H1 (cell line): Measurements from ENCODE around the gene LSM10. TPM values are rescaled to one million over a fixed set of nuclear protein-coding genes. Genes with fewer than 3 reads are reported as not detected.

ENCODE experiments used
- CTCF ChIA-PET: fragments of 300-600 bp; sonication (Branson Sonifier 250); formaldehyde crosslinking; loops from one replicate; lab custom pipeline; 2021; ENCODE audit not compliant: partially characterized antibody; lab: Charles Lee
- POLR2A ChIA-PET: fragments of 300-600 bp; sonication (Branson Sonifier 250); formaldehyde crosslinking; loops from one replicate; lab custom pipeline; 2021; ENCODE audit warnings: inconsistent platforms; ENCODE audit not compliant: partially characterized antibody; lab: Charles Lee
- DNase-seq, 2 experiments: peaks; one replicate each; pipeline versions ENCODE4 v3.0.0 to v3.0.0-alpha.2; 2010 to 2022; ENCODE audit warnings: low spot score in 2 of 2, low read depth in 1 of 2, mixed read lengths in 1 of 2
- FAIRE-seq: peaks from 2 replicates; lab custom pipeline; 2011; peaks lifted over from hg19 to GRCh38; lab: Jason Lieb, UNC
- H2AFZ ChIP-seq: 2 replicates; pipeline ENCODE4 v1.8.1; 2012; ENCODE audit warnings: low read length, inconsistent platforms
- H2AK5ac ChIP-seq: 2 replicates; pipeline ENCODE4 v1.6.1; 2013; ENCODE audit warnings: low read depth, low read length
- H2BK120ac ChIP-seq: replicated peaks from 2 replicates; pipeline ENCODE3; 2013; ENCODE audit warnings: low read depth, low read length, inconsistent platforms
- H2BK12ac ChIP-seq: 2 replicates; pipeline ENCODE4 v1.6.1; 2013; ENCODE audit warnings: low read depth, low read length
- H2BK15ac ChIP-seq: 2 replicates; pipeline ENCODE4 v1.6.1; 2013; ENCODE audit warnings: low read length
- H2BK20ac ChIP-seq: 2 replicates; pipeline ENCODE4 v1.6.1; 2013; ENCODE audit warnings: low read length
- H2BK5ac ChIP-seq: 2 replicates; pipeline ENCODE4 v1.6.1; 2013; ENCODE audit warnings: low read depth, low read length
- H3K14ac ChIP-seq: 2 replicates; pipeline ENCODE4 v1.6.1; 2013; ENCODE audit warnings: inconsistent platforms; ENCODE audit not compliant: insufficient read length
- H3K18ac ChIP-seq: 2 replicates; pipeline ENCODE4 v1.6.1; 2013; ENCODE audit warnings: low read length; ENCODE audit errors: extremely low read depth
- H3K23ac ChIP-seq: 2 replicates; pipeline ENCODE4 v1.6.1; 2013; ENCODE audit warnings: inconsistent platforms; ENCODE audit not compliant: insufficient read length
- H3K23me2 ChIP-seq: 2 replicates; pipeline ENCODE4 v1.6.1; 2013; ENCODE audit warnings: low read depth, low read length
- H3K27ac ChIP-seq: 2 replicates; pipeline ENCODE4 v1.6.1; 2011; ENCODE audit warnings: low read depth, low read length, inconsistent platforms
- H3K27me3 ChIP-seq, 4 experiments: replicated peaks in 1 of 4; 1 replicate in 1 of 4; 2 replicates in 3 of 4; pipeline versions ENCODE4 v1.6.1 to v1.8.1; 2011 to 2013; ENCODE audit warnings: low read length in 3 of 4, mild to moderate bottlenecking in 3 of 4, inconsistent platforms in 2 of 4, mixed read lengths in 2 of 4, moderate library complexity in 1 of 4; ENCODE audit not compliant: control insufficient read depth in 3 of 4, insufficient read depth in 3 of 4; ENCODE audit errors: extremely low read depth in 1 of 4
- H3K36me3 ChIP-seq, 4 experiments: 2 replicates each; pipeline versions ENCODE4 v1.6.1 to v1.8.1; 2011 to 2013; ENCODE audit warnings: mild to moderate bottlenecking in 4 of 4, low read length in 3 of 4, moderate library complexity in 2 of 4, control low read depth in 1 of 4, inconsistent platforms in 1 of 4; ENCODE audit not compliant: insufficient read depth in 4 of 4, control insufficient read depth in 2 of 4
- H3K4ac ChIP-seq: replicated peaks from 2 replicates; pipeline ENCODE3; 2013; ENCODE audit warnings: low read length, low read depth, mixed read lengths, inconsistent platforms; ENCODE audit not compliant: insufficient read length
- H3K4me1 ChIP-seq, 4 experiments: replicated peaks in 1 of 4; 1 replicate in 1 of 4; 2 replicates in 3 of 4; pipeline versions ENCODE4 v1.6.1 to v1.8.1; 2011 to 2013; ENCODE audit warnings: low read length in 3 of 4, inconsistent platforms in 2 of 4, mixed read lengths in 1 of 4; ENCODE audit not compliant: insufficient read depth in 4 of 4, control insufficient read depth in 3 of 4
- H3K4me2 ChIP-seq, 2 experiments: 2 replicates each; pipeline versions ENCODE4 v1.6.1 to v1.8.1; 2011 to 2013; ENCODE audit warnings: low read depth in 2 of 2, low read length in 2 of 2, control low read depth in 1 of 2, inconsistent platforms in 1 of 2, mild to moderate bottlenecking in 1 of 2; ENCODE audit not compliant: insufficient read depth in 1 of 2
- H3K4me3 ChIP-seq, 4 experiments: fragments of 200-600, 300-600 bp in 1 of 4; sonication (generic), shearing (Covaris generic), sonication (Bioruptor Twin) in 1 of 4; 2 replicates each; pipeline versions ENCODE4 v1.5.1 to v1.8.1; 2011 to 2016; ENCODE audit warnings: low read length in 4 of 4, low read depth in 3 of 4, control low read depth in 2 of 4, inconsistent platforms in 2 of 4, mild to moderate bottlenecking in 2 of 4, mixed read lengths in 1 of 4, moderate library complexity in 1 of 4; ENCODE audit not compliant: insufficient read depth in 2 of 4; ENCODE audit errors: extremely low read depth in 1 of 4
- H3K56ac ChIP-seq: replicated peaks from 2 replicates; pipeline ENCODE3; 2013; ENCODE audit warnings: low read depth, mild to moderate bottlenecking, mixed read lengths, low read length, inconsistent platforms; ENCODE audit not compliant: insufficient read length
- H3K79me1 ChIP-seq: 2 replicates; pipeline ENCODE4 v1.6.1; 2013; ENCODE audit warnings: low read depth, low read length, control low read depth
- H3K79me2 ChIP-seq, 2 experiments: 2 replicates each; pipeline versions ENCODE4 v1.6.1 to v1.8.1; 2012 to 2013; ENCODE audit warnings: low read length in 2 of 2, mild to moderate bottlenecking in 2 of 2, inconsistent platforms in 1 of 2; ENCODE audit not compliant: insufficient read depth in 2 of 2, control insufficient read depth in 1 of 2
- H3K9ac ChIP-seq, 4 experiments: replicated peaks in 1 of 4; 1 replicate in 1 of 4; 2 replicates in 3 of 4; pipeline versions ENCODE4 v1.6.1 to v1.8.1; 2011 to 2013; ENCODE audit warnings: low read depth in 3 of 4, low read length in 3 of 4, control low read depth in 2 of 4, mild to moderate bottlenecking in 2 of 4, moderate library complexity in 2 of 4, inconsistent platforms in 1 of 4; ENCODE audit errors: extremely low read depth in 1 of 4
- H3K9me3 ChIP-seq, 2 experiments: 2 replicates each; pipeline versions ENCODE4 v1.6.1 to v1.8.1; 2012 to 2013; ENCODE audit warnings: mild to moderate bottlenecking in 2 of 2, moderate library complexity in 2 of 2, control low read depth in 1 of 2, inconsistent platforms in 1 of 2, low read depth in 1 of 2, low read length in 1 of 2, mixed read lengths in 1 of 2; ENCODE audit not compliant: insufficient read depth in 2 of 2
- H4K20me1 ChIP-seq, 2 experiments: replicated peaks in 1 of 2; 2 replicates each; pipeline versions ENCODE3 to v1.8.1; 2011 to 2013; ENCODE audit warnings: inconsistent platforms in 2 of 2, low read length in 2 of 2, mild to moderate bottlenecking in 1 of 2; ENCODE audit not compliant: insufficient read depth in 2 of 2, control insufficient read depth in 1 of 2
- H4K5ac ChIP-seq: 2 replicates; pipeline ENCODE4 v1.6.1; 2013; ENCODE audit warnings: low read length, low read depth, mixed read lengths, inconsistent platforms; ENCODE audit not compliant: insufficient read length
- H4K8ac ChIP-seq: 2 replicates; pipeline ENCODE4 v1.8.0; 2013; ENCODE audit warnings: mild to moderate bottlenecking, moderate library complexity, low read length, inconsistent platforms; ENCODE audit not compliant: insufficient read depth; ENCODE audit errors: extremely low read depth
- H4K91ac ChIP-seq: replicated peaks from 2 replicates; pipeline ENCODE3; 2013; ENCODE audit warnings: low read length, mixed read lengths, inconsistent platforms; ENCODE audit not compliant: insufficient read length
- BRCA1 ChIP-seq: IDR thresholded peaks from 2 replicates; pipeline ENCODE4 v1.6.1; 2012; ENCODE audit warnings: low read depth, low read length, improper control_type of control experiment
- GTF2F1 ChIP-seq: IDR thresholded peaks from 2 replicates; pipeline ENCODE4 v1.6.1; 2012; ENCODE audit warnings: low read depth, low read length, improper control_type of control experiment, borderline replicate concordance
- JUN ChIP-seq: IDR thresholded peaks from 2 replicates; pipeline ENCODE4 v1.6.1; 2011; ENCODE audit warnings: low read depth, mild to moderate bottlenecking, improper control_type of control experiment, low read length
- MAFK ChIP-seq: IDR thresholded peaks from 2 replicates; pipeline ENCODE4 v1.6.1; 2012; ENCODE audit warnings: low read depth, mild to moderate bottlenecking, improper control_type of control experiment, low read length
- SIX5 ChIP-seq: IDR thresholded peaks from 2 replicates; pipeline ENCODE4 v1.6.1; 2011; ENCODE audit warnings: mild to moderate bottlenecking, low read depth, low read length
- WGBS, 2 experiments: shearing (Covaris generic) in 1 of 2; methylation state at CpG; one replicate each; pipeline versions ENCODE4 v1.1.6 to v1.1.7; 2013 to 2015; ENCODE audit warnings: low lambda C conversion rate in 2 of 2, mixed read lengths in 2 of 2, inconsistent platforms in 1 of 2, low coverage in 1 of 2, missing lambda C conversion rate in 1 of 2; ENCODE audit not compliant: insufficient replicate concordance in 2 of 2, insufficient coverage in 1 of 2, insufficient read length in 1 of 2; ENCODE audit errors: extremely low coverage in 1 of 2, missing lambda C conversion rate in 1 of 2; 5-methylcytosine and 5-hydroxymethylcytosine counted together
- polyA plus RNA-seq, 7 experiments: library from polyadenylated mRNA; depleted of rRNA in 3 of 7; stranded (reverse) in 5 of 7; unstranded in 2 of 7; fragments of >200 nt in 5 of 7; fragments of 200-250 nt in 2 of 7; gene quantifications; 1 replicate in 5 of 7; 2 replicates in 1 of 7; 4 replicates in 1 of 7; pipeline versions ENCODE4 v1.2.1 to v1.2.3, GENCODE V29; 2011 to 2013; ENCODE audit warnings: missing spikeins in 2 of 7, mixed read lengths in 2 of 7
- total RNA-seq: library from RNA; stranded (reverse); fragmentation: NEBNext Ultra II Directional; extraction: Animal tissue kit (Norgen Biotek cat#: 25700); gene quantifications from 2 replicates; pipeline ENCODE4 v1.2.1, GENCODE V29; 2021

Gene LSM10
- total and polyA plus RNA-seq, 2 of the 8 experiments (the other 6 are each of a cell fraction or from before 2014, with no cell fraction given) = 59.5 to 140 TPM

DNA sequence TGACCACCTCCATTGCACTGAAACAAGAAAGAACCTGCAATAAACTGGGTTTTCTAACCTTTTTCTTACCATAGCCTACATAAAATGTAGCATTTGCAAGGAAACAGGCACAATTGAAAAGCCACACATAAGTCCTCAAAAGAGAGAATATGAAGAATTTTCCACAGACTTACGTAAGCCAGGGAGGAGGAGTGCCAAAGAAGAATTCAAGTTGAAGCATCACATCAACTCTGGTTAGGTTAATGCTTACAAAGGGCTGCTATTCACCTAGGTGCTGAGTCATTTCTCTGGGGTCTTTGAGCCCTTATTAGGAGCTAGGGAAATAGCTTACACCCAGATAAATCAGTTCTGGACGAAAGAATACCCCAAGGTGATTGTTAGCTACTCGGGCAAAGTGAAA is 42.9 kb upstream of the LSM10 start:
- no peak for FAIRE-seq

More for the DNA sequence above, 42.9 kb upstream of the LSM10 start:
- Histone ChIP-seq H4K8ac (no peak overlapping the region), H3K36me3 (no peaks in the 10 kb centered on the region), H3K4ac (no peak overlapping the region), H3K23me2 (no peaks in the 10 kb centered on the region), H3K79me2 (no peaks in the 10 kb centered on the region), H2BK15ac (no peak overlapping the region), H3K18ac (no peak overlapping the region), H2AFZ (no peak overlapping the region), H2BK12ac (peak overlapping the region; percentile 81; the same call in 1 of the 2 replicates), H4K5ac (no peak overlapping the region), H3K27me3 (no peaks in the 10 kb centered on the region), H3K23ac (no peak overlapping the region), H3K56ac (no peak overlapping the region), H3K4me3 (no peak overlapping the region), H2BK20ac (no peak overlapping the region), H2BK120ac (no peak overlapping the region), H4K91ac (no peak overlapping the region), H2AK5ac (no peak overlapping the region), H3K4me1 (peaks cover 0 to 3% (median 2%) of the 10 kb centered on the region in 4 experiments; a peak in 3 of 7 replicates), H4K20me1 (no peaks in the 10 kb centered on the region), H2BK5ac (peak overlapping the region; percentile 68; the same call in 1 of the 2 replicates), H3K9ac (no peak overlapping the region), H3K14ac (no peak overlapping the region), H3K79me1 (no peaks in the 10 kb centered on the region), H3K27ac (no peak overlapping the region), H3K4me2 (no peak overlapping the region), H3K9me3 (no peaks in the 10 kb centered on the region)
- ChIA-PET CTCF (interaction anchor here (0.9 to 1.2 kb wide), 5 partner anchors 10 to 98 kb away, joined by 3 to 4 read pairs (median 3); partner anchors contain the start of gene OSCP1), POLR2A (interaction anchor here (0.6 to 1.5 kb wide), 5 partner anchors 8 to 89 kb away, joined by 3 to 4 read pairs (median 3); partner anchors contain the start of gene OSCP1)
- TF ChIP-seq JUN (no peak), GTF2F1 (no peak), BRCA1 (no peak), MAFK (no peak), SIX5 (no peak)
- no peak for DNase-seq
- WGBS, 2 experiments = 81% methylated on average over 3 of the region's 3 CpGs; no CpG with 5 or more reads in 1 of the 2 experiments
